GM23338 (cell line): ENCODE data around the gene FAM124B. TPM values are rescaled to one million over a fixed set of nuclear protein-coding genes. Genes with fewer than 3 reads are reported as not detected.
"Not testable (repeated sequence)": the region's sequence is repeated elsewhere in the genome, so short reads cannot be mapped to it uniquely, and the experiment has no call there.

Experiments
- ATAC-seq: fragments of 200-7000 bp; cut with Tn5 transposase; 3 replicates; pipeline ENCODE4 v1.9.1; 2020
- DNase-seq: peaks from one replicate; pipeline ENCODE4 v3.0.0-alpha.2; 2015; ENCODE audit warnings: low spot score
- H2AFZ ChIP-seq: fragments of 200-600 bp; sonication (generic); 2 replicates; pipeline ENCODE4 v1.8.0; 2016; ENCODE audit warnings: antibody characterized with exemption, mild to moderate bottlenecking, moderate library complexity
- H3F3A ChIP-seq: fragments of 200-600 bp; sonication (generic); replicated peaks from 2 replicates; pipeline ENCODE4 v1.8.0; 2017; ENCODE audit warnings: antibody characterized with exemption, mixed run types, low read depth
- H3K27ac ChIP-seq: fragments of 200-600 bp; sonication (generic); 2 replicates; pipeline ENCODE4 v1.6.1; 2016; ENCODE audit warnings: low read depth
- H3K27me3 ChIP-seq: fragments of 200-600 bp; sonication (generic); 2 replicates; pipeline ENCODE4 v1.8.0; 2016; ENCODE audit warnings: mild to moderate bottlenecking, mixed run types, moderate library complexity; ENCODE audit not compliant: insufficient read depth
- H3K36me3 ChIP-seq: fragments of 200-600 bp; sonication (generic); 2 replicates; pipeline ENCODE4 v1.8.0; 2016; ENCODE audit warnings: mild to moderate bottlenecking; ENCODE audit not compliant: insufficient read depth
- H3K4me1 ChIP-seq: fragments of 200-600 bp; sonication (generic); 2 replicates; pipeline ENCODE4 v1.8.0; 2016; ENCODE audit warnings: mild to moderate bottlenecking, moderate library complexity; ENCODE audit not compliant: insufficient read depth
- H3K4me2 ChIP-seq: fragments of 200-600 bp; sonication (generic); 2 replicates; pipeline ENCODE4 v1.7.1; 2017; ENCODE audit warnings: mixed run types
- H3K4me3 ChIP-seq: fragments of 200-600 bp; sonication (generic); 2 replicates; pipeline ENCODE4 v1.6.1; 2016; ENCODE audit warnings: mixed run types
- H3K79me2 ChIP-seq: fragments of 200-600 bp; sonication (generic); replicated peaks from 2 replicates; pipeline ENCODE4 v1.8.0; 2017; ENCODE audit warnings: mild to moderate bottlenecking; ENCODE audit not compliant: insufficient read depth
- H3K9me2 ChIP-seq: fragments of 200-600 bp; sonication (generic); 2 replicates; pipeline ENCODE4 v1.8.0; 2017; ENCODE audit not compliant: insufficient read depth
- H4K20me1 ChIP-seq: fragments of 200-600 bp; sonication (generic); replicated peaks from 2 replicates; pipeline ENCODE4 v1.8.0; 2017; ENCODE audit warnings: mild to moderate bottlenecking; ENCODE audit not compliant: insufficient read depth
- H3K27ac Mint-ChIP-seq: 2 replicates; pipeline ENCODE4 v1.8.0; 2020; ENCODE audit warnings: inconsistent platforms, mild to moderate bottlenecking, moderate library complexity, mixed read lengths
- H3K27me3 Mint-ChIP-seq: 3 replicates; pipeline ENCODE4 v1.8.0; 2022; ENCODE audit warnings: low read depth, mild to moderate bottlenecking, moderate library complexity, mixed read lengths, inconsistent platforms; ENCODE audit not compliant: insufficient read depth, poor library complexity
- H3K36me3 Mint-ChIP-seq: 3 replicates; pipeline ENCODE4 v1.8.0; 2021; ENCODE audit warnings: low read depth, mild to moderate bottlenecking, inconsistent platforms, moderate library complexity, mixed read lengths
- H3K4me1 Mint-ChIP-seq: 3 replicates; pipeline ENCODE4 v1.8.0; 2020; ENCODE audit warnings: mild to moderate bottlenecking, inconsistent platforms, mixed read lengths
- H3K4me3 Mint-ChIP-seq: 3 replicates; pipeline ENCODE4 v1.8.0; 2021; ENCODE audit warnings: moderate library complexity, mild to moderate bottlenecking, inconsistent platforms, mixed read lengths
- H3K9me3 Mint-ChIP-seq: 3 replicates; pipeline ENCODE4 v1.8.0; 2020; ENCODE audit warnings: moderate library complexity, mild to moderate bottlenecking, inconsistent platforms, mixed read lengths
- EZH2 ChIP-seq: fragments of 200-600 bp; sonication (generic); IDR thresholded peaks from one replicate; pipeline ENCODE4 v1.8.0; 2017; ENCODE audit warnings: antibody characterized with exemption, mild to moderate bottlenecking, low read depth; ENCODE audit not compliant: unreplicated experiment
- EZH2phosphoT487 ChIP-seq: fragments of 200-600 bp; sonication (generic); IDR thresholded peaks from one replicate; pipeline ENCODE4 v1.8.1; 2018; ENCODE audit warnings: antibody characterized with exemption; ENCODE audit not compliant: unreplicated experiment
- STAT1 ChIP-seq: IDR thresholded peaks from one replicate; pipeline ENCODE4 v1.6.1; 2016; ENCODE audit warnings: antibody characterized with exemption; ENCODE audit not compliant: unreplicated experiment
- ZNF114 ChIP-seq: fragments of 250-450 bp; sonication (Bioruptor Pico); IDR thresholded peaks from 2 replicates; pipeline ENCODE4 v1.5.0; 2020; ENCODE audit warnings: mild to moderate bottlenecking, moderate library complexity
- ZNF331 ChIP-seq: fragments of 250-450 bp; sonication (Bioruptor Pico); IDR thresholded peaks from 2 replicates; pipeline ENCODE4 v1.5.0; 2020; ENCODE audit warnings: low read depth, mild to moderate bottlenecking, moderate library complexity
- polyA plus RNA-seq: library from polyadenylated mRNA; unstranded; fragments of >200 nt; fragmentation: Nextera tagmentation; extraction: Ambion mirVana; gene quantifications from 2 replicates; pipeline ENCODE4 v1.2.1, GENCODE V29; 2016
- total RNA-seq: library from RNA; depleted of rRNA; stranded (reverse); fragments of >200 nt; shearing (Covaris generic); gene quantifications from 2 replicates; pipeline ENCODE4 v1.2.3, GENCODE V29; 2014
- TF ChIP-seq, protein P1 (sequence below): fragments of 250-450 bp; sonication (Bioruptor Pico); IDR thresholded peaks from 2 replicates; pipeline ENCODE4 v1.5.0; 2020; ENCODE audit warnings: mild to moderate bottlenecking, moderate library complexity
- TF ChIP-seq, protein P2 (sequence below), 2 experiments: fragments of 200-600 bp in 1 of 2; sonication (generic) in 1 of 2; conservative IDR thresholded peaks; 2 replicates each; pipeline versions ENCODE4 v1.5.1 to v1.6.1; 2016 to 2017; ENCODE audit warnings: antibody characterized with exemption in 2 of 2, low read depth in 2 of 2, mild to moderate bottlenecking in 2 of 2, moderate library complexity in 1 of 2
- TF ChIP-seq, protein P3 (sequence below): IDR thresholded peaks from one replicate; pipeline ENCODE4 v1.6.1; 2018; ENCODE audit warnings: antibody characterized with exemption; ENCODE audit not compliant: unreplicated experiment

FAM124B gene
- total and polyA plus RNA-seq, 2 experiments from 2014 or later = 3.0 to 6.9 TPM

DNA sequence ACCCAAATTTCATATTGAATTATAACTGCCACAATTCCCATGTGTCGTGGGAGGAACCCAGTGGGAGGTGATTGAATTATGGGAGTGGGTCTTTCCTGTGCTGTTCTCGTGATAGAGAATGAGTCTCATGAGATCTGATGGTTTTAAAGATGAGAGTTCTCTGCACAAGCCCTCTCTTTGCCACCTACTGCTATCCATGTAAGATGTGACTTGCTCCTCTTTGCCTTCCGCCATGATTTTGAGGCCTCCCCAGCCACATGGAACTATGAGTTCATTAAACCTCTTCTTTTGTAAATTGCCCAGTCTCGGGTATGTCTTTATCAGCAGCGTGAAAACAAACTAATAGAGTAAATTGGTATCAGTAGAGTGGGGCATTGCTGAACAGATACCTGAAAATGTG, 4.8 kb downstream of the FAM124B start:
- H3K4me1 Mint-ChIP-seq, H3K79me2 ChIP-seq: not testable (repeated sequence)

DNA sequence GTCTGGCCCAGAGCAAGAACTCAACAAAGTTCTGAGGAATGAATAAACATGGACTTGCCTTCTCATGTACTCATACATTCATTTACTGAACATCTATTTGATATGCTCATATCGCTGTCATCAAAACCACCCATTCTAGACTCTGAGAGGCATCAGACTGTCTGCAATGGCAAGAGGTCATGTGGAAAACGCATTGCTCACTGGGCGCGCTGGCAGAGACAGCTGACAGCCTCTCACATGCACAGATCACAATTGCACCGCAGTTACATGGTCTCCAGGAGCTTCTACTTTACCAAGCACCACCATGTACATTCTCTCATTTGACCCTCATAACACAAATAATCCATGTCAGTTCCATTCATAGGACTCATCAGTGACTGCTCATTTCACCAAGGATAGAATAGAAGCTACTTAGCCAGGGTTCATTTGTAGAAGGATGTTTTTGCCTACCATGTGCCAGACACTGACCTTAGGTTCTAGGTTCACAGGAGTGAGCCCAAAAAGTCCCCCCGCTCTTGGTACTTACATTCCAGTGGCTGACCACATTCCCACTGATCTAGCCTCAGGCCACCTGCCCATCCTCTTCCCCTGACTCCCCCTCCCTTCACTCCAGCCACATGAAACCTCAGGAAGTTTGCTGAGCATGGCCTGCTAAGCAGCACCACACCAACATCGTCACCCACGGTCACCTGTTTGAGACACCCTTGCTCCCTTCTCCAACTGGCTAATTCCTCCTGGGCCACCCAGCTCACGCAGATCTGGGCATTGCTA, 6.1 kb downstream of the FAM124B start:
- Histone ChIP-seq H3K4me3 (no peak overlapping the region), H3K36me3 (no peaks in the 10 kb centered on the region; the same call in 1 of the 2 replicates), H3K79me2 (no peaks in the 10 kb centered on the region), H3K4me2 (no peak overlapping the region), H3K9me2 (0 out of 2 replicates have a peak, but pooled peaks cover 8% of the 10 kb centered on the region), H2AFZ (no peak overlapping the region), H3K27ac (no peak overlapping the region), H3K4me1 (peaks cover 7% of the 10 kb centered on the region), H3K27me3 (no peaks in the 10 kb centered on the region), H3F3A (no peaks in the 10 kb centered on the region), H4K20me1 (no peaks in the 10 kb centered on the region)
- H3K27ac Mint-ChIP-seq = no peak overlapping the region
- no peak for DNase-seq
- no peak for ATAC-seq
- H3K27me3 Mint-ChIP-seq = peaks cover 3% of the 10 kb centered on the region
- H3K4me3 Mint-ChIP-seq = no peak overlapping the region
- H3K4me1 Mint-ChIP-seq = peaks cover 6% of the 10 kb centered on the region; the same call in 2 of the 3 replicates
- peaks cover 11% of the 10 kb centered on the region for H3K36me3 Mint-ChIP-seq
- H3K9me3 Mint-ChIP-seq = peaks cover 7% of the 10 kb centered on the region; the same call in 1 of the 3 replicates
- TF ChIP-seq EZH2phosphoT487 (no peak), EZH2 (no peak), ZNF331 (CRISPR knock-in tag) (no peak), ZNF114 (CRISPR knock-in tag) (no peak), STAT1 (no peak)
- TF ChIP-seq, protein P1, sequence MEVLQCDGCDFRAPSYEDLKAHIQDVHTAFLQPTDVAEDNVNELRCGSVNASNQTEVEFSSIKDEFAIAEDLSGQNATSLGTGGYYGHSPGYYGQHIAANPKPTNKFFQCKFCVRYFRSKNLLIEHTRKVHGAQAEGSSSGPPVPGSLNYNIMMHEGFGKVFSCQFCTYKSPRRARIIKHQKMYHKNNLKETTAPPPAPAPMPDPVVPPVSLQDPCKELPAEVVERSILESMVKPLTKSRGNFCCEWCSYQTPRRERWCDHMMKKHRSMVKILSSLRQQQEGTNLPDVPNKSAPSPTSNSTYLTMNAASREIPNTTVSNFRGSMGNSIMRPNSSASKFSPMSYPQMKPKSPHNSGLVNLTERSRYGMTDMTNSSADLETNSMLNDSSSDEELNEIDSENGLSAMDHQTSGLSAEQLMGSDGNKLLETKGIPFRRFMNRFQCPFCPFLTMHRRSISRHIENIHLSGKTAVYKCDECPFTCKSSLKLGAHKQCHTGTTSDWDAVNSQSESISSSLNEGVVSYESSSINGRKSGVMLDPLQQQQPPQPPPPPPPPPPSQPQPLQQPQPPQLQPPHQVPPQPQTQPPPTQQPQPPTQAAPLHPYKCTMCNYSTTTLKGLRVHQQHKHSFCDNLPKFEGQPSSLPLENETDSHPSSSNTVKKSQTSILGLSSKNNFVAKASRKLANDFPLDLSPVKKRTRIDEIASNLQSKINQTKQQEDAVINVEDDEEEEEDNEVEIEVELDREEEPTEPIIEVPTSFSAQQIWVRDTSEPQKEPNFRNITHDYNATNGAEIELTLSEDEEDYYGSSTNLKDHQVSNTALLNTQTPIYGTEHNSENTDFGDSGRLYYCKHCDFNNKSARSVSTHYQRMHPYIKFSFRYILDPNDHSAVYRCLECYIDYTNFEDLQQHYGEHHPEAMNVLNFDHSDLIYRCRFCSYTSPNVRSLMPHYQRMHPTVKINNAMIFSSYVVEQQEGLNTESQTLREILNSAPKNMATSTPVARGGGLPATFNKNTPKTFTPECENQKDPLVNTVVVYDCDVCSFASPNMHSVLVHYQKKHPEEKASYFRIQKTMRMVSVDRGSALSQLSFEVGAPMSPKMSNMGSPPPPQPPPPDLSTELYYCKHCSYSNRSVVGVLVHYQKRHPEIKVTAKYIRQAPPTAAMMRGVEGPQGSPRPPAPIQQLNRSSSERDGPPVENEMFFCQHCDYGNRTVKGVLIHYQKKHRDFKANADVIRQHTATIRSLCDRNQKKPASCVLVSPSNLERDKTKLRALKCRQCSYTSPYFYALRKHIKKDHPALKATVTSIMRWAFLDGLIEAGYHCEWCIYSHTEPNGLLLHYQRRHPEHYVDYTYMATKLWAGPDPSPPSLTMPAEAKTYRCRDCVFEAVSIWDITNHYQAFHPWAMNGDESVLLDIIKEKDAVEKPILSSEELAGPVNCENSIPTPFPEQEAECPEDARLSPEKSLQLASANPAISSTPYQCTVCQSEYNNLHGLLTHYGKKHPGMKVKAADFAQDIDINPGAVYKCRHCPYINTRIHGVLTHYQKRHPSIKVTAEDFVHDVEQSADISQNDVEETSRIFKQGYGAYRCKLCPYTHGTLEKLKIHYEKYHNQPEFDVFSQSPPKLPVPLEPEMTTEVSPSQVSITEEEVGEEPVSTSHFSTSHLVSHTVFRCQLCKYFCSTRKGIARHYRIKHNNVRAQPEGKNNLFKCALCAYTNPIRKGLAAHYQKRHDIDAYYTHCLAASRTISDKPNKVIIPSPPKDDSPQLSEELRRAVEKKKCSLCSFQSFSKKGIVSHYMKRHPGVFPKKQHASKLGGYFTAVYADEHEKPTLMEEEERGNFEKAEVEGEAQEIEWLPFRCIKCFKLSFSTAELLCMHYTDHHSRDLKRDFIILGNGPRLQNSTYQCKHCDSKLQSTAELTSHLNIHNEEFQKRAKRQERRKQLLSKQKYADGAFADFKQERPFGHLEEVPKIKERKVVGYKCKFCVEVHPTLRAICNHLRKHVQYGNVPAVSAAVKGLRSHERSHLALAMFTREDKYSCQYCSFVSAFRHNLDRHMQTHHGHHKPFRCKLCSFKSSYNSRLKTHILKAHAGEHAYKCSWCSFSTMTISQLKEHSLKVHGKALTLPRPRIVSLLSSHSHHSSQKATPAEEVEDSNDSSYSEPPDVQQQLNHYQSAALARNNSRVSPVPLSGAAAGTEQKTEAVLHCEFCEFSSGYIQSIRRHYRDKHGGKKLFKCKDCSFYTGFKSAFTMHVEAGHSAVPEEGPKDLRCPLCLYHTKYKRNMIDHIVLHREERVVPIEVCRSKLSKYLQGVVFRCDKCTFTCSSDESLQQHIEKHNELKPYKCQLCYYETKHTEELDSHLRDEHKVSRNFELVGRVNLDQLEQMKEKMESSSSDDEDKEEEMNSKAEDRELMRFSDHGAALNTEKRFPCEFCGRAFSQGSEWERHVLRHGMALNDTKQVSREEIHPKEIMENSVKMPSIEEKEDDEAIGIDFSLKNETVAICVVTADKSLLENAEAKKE (CRISPR knock-in tag) = no peak
- TF ChIP-seq, protein P2, sequence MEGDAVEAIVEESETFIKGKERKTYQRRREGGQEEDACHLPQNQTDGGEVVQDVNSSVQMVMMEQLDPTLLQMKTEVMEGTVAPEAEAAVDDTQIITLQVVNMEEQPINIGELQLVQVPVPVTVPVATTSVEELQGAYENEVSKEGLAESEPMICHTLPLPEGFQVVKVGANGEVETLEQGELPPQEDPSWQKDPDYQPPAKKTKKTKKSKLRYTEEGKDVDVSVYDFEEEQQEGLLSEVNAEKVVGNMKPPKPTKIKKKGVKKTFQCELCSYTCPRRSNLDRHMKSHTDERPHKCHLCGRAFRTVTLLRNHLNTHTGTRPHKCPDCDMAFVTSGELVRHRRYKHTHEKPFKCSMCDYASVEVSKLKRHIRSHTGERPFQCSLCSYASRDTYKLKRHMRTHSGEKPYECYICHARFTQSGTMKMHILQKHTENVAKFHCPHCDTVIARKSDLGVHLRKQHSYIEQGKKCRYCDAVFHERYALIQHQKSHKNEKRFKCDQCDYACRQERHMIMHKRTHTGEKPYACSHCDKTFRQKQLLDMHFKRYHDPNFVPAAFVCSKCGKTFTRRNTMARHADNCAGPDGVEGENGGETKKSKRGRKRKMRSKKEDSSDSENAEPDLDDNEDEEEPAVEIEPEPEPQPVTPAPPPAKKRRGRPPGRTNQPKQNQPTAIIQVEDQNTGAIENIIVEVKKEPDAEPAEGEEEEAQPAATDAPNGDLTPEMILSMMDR (conservative IDR thresholded peaks at IDR 0.05; ENCODE audit: low read depth in 2 of 2) = no peak
- TF ChIP-seq, protein P3, sequence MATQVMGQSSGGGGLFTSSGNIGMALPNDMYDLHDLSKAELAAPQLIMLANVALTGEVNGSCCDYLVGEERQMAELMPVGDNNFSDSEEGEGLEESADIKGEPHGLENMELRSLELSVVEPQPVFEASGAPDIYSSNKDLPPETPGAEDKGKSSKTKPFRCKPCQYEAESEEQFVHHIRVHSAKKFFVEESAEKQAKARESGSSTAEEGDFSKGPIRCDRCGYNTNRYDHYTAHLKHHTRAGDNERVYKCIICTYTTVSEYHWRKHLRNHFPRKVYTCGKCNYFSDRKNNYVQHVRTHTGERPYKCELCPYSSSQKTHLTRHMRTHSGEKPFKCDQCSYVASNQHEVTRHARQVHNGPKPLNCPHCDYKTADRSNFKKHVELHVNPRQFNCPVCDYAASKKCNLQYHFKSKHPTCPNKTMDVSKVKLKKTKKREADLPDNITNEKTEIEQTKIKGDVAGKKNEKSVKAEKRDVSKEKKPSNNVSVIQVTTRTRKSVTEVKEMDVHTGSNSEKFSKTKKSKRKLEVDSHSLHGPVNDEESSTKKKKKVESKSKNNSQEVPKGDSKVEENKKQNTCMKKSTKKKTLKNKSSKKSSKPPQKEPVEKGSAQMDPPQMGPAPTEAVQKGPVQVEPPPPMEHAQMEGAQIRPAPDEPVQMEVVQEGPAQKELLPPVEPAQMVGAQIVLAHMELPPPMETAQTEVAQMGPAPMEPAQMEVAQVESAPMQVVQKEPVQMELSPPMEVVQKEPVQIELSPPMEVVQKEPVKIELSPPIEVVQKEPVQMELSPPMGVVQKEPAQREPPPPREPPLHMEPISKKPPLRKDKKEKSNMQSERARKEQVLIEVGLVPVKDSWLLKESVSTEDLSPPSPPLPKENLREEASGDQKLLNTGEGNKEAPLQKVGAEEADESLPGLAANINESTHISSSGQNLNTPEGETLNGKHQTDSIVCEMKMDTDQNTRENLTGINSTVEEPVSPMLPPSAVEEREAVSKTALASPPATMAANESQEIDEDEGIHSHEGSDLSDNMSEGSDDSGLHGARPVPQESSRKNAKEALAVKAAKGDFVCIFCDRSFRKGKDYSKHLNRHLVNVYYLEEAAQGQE = no peak

More for the DNA sequence above, 4.8 kb downstream of the FAM124B start:
- H3K4me3 ChIP-seq, H3K4me2 ChIP-seq, H3K27ac Mint-ChIP-seq, ATAC-seq, H3K9me2 ChIP-seq, H3K27me3 ChIP-seq, H3K27me3 Mint-ChIP-seq, H3K27ac ChIP-seq, H2AFZ ChIP-seq, H4K20me1 ChIP-seq, H3F3A ChIP-seq, H3K4me3 Mint-ChIP-seq, H3K36me3 ChIP-seq, H3K4me1 ChIP-seq, DNase-seq, H3K9me3 Mint-ChIP-seq: not testable (repeated sequence)
- peaks cover 11% of the 10 kb centered on the region for H3K36me3 Mint-ChIP-seq
